ENCODE results near the gene CAPN10.

DNA sequence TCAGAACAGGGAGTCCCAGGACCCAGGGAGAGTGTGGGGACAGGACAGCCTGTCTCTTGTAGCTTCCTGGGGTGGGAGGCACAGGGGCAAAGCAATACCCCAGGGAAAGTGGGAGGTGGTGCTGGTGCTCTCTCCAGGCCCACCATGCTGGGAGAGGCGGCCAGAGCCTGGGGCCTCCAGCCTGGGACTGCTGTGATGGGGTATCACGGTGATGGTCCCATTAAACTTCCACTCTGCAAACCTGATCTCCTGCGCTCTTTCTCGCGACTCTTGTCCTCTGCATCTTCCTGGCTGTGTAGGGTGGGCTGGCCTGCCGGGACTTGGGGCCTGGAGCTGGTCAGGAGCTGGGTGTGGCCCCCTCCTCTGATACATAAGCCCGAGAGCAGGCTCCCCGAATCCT is 8.0 kb upstream of the CAPN10 start:
- TF ChIP-seq GABPA (IDR thresholded peaks at IDR 0.05; ENCODE audit: low read depth) (no peak), CTCF (IDR thresholded peaks at IDR 0.05; ENCODE audit: insufficient read depth, low read length) (no peak), POLR2AphosphoS5 (IDR thresholded peaks at IDR 0.05; ENCODE audit: low read depth) (no peak), REST (IDR thresholded peaks at IDR 0.05; ENCODE audit: insufficient replicate concordance, low read depth) (no peak)

All from HL-60 (cell line).